Gastroesophageal sphincter (tissue), 3 donors: Measurements from ENCODE around the gene SRRT.

Experiments
- CTCF ChIP-seq, 4 experiments: fragments of 200-600 bp in 2 of 4; fragments of 450-650 bp in 2 of 4; sonication (generic) in 1 of 4; IDR thresholded peaks; one replicate each; pipeline ENCODE4 v1.5.1; 2017 to 2019; ENCODE audit warnings: antibody characterized with exemption in 4 of 4, mild to moderate bottlenecking in 2 of 4, moderate library complexity in 2 of 4
- POLR2AphosphoS5 ChIP-seq: sonication (generic); formaldehyde crosslinking; IDR thresholded peaks from one replicate; pipeline ENCODE4 v1.6.1; 2017; ENCODE audit warnings: antibody characterized with exemption

DNA sequence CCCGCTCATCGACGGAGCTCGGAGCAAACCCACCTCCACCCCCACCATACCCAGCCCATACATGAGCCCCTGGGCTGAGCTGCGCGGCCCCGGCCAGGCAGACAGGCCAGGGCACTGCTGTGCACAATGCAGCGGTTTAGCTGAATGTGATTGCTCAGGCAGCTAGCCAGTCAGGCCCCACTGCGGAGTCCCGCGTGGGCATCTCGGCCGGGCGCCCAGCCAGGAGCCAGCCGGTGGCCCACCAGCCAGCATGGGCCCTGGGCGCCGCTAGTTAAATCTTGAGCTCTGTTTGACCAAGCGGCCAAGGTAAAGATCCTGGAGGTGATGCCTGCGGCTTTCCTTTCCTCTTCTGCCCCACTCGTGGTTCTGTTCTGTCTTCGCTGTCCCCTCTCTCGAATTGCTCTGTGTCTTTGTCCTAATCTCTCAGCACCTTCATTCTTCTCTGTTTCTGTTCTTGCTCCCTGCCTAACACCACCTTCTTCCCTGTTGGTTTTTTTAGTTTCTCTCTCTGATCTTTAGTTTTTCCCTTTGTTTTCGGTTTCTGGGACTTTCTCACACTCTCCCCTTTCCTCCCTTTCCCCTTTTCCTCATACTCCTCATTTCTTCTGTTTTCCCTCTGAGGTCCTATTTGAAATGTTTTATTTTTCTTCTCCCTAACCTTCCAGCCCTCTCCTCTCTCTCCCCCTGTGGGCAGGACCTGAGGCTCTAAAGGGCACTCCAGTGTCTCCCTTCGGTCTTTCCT, 8.1 kb downstream of the SRRT start:
- no peak for TF ChIP-seq CTCF (IDR thresholded peaks at IDR 0.05)
- TF ChIP-seq POLR2AphosphoS5: no peak
